GM18868 (cell line): ENCODE results near the gene KCNMA1.

Experiments
- ATAC-seq: cut with Tn5 transposase; IDR thresholded peaks from one replicate; pipeline ENCODE4 v1.9.1; 2021; ENCODE audit warnings: mild to moderate bottlenecking, moderate library complexity; ENCODE audit not compliant: unreplicated experiment

Gene KCNMA1

GRCh38 chr10:76864922-76865321, 772.7 kb downstream of the KCNMA1 start:
- no peak for ATAC-seq

GRCh38 chr10:76858721-76859120, 778.9 kb downstream of the KCNMA1 start:
- no peak for ATAC-seq

DNA sequence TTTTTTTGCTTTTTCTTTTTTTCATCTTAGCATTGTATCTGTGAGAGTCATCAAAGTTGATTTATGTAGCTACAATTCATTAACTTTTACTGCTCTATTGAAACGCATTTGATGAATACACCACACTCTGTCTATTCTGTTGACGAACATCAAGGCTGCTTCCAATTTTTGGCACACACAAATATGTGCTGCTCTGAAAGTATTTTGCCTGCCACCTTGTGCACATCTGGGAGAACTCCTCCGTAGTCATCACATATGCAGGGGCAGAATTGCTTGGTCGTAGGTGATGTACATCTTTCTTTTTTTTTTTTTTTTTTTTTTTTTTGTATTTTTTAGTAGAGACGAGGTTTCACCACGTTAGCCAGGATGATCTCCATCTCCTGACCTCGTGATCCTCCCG, 796.8 kb downstream of the KCNMA1 start:
- ATAC-seq, result no peak

GRCh38 chr10:76839276-76839675, 798.3 kb downstream of the KCNMA1 start:
- ATAC-seq, result no peak

DNA sequence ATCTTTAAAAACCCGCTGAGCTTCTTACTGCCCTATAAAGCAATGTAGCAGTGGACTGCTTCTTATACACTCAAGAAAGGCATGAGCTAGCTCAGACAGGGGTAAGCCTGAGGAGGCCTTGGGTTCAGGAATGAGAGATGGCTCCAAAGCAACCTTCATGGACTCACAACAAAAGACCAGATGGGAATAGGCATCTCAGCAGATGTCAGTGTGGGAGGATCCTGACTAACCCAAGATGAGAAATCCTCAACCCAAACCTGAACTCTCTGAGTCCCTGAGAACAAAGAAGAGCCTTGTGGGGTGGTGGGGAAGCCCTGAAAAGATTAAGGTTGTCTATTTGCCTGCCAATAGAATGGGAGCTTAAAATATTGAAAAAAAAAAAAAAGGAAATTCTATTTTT, 807.4 kb downstream of the KCNMA1 start:
- ATAC-seq, result no peak

GRCh38 chr10:76829724-76830123, 807.9 kb downstream of the KCNMA1 start:
- no peak for ATAC-seq
